Limb (tissue), 2 donors: ENCODE measurements around the gene RALA.
A peak's percentile ranks its signal among the peaks of the same experiment; 100 is the strongest.
"Not testable (repeated sequence)": the region's sequence is repeated elsewhere in the genome, so short reads cannot be mapped to it uniquely, and the experiment has no call there.

Source experiments
- DNase-seq, 2 donors: peaks; one replicate each; pipeline ENCODE4 v3.0.0-alpha.2; 2016; ENCODE audit errors: extremely low spot score in 2 of 2

RALA gene

DNA sequence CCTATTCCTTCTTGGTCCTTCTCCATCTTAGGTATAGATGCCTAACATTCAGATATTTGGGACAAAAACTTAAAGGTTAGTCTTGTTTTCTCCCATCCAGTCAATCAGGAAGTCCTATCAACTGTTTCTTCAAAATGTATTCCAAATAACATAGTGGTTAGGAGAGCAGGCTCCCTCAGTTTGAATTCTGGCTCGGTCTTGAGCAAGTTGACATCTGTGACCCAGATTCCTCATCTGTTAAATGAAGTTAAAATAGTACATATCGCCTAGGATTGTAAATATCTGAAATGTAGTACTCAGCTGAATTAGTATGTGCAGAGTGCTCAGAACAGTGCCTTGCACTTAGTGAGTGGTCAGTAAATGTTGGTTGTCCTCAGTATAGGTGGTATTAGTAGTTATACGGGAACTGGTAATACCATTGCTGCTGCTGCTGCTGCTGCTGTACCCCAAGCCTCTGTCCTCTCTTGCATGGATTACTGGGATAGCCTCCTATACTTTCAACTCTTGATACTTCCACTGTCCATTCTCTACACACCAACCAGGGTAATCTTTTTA, 58.6 kb downstream of the RALA start:
- DNase-seq, result no peak

DNA sequence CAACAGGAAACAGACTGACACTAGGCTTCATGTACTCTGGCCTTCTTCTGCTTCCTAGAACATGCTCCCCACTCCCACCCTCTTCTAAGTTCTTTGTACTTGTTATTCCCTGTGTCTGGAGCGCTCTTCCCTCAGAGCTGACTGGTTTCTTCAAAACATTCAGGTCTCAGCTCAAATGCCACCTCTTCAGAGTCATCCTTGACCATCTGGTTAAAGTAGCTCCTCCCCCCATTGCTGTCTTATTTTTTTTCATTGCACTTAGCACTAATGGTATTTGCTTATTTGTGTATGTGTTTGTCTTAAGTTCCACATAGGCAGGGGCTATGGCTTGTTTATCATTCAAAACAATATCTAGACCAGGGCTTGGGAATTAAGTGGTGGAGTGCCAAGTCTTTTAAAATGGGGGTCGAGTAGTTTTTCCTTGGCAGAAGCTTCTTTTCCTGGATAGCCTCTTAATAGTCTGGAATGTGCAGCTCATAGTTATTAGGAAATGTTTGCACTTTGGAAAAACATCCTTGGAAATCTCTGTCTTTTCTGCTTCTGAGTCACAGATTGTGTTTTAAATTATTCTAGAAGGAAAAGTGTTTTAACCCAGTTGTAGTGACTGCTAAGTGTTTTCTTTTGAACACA, 60.0 kb downstream of the RALA start:
- peak in 1 of 2 donors; percentile 21 for DNase-seq

- DNase-seq, result peak in 1 of 2 donors; percentile 19
Observed at GRCh38 chr7:39686261-39686924, 63.0 kb downstream of the RALA start.

DNA sequence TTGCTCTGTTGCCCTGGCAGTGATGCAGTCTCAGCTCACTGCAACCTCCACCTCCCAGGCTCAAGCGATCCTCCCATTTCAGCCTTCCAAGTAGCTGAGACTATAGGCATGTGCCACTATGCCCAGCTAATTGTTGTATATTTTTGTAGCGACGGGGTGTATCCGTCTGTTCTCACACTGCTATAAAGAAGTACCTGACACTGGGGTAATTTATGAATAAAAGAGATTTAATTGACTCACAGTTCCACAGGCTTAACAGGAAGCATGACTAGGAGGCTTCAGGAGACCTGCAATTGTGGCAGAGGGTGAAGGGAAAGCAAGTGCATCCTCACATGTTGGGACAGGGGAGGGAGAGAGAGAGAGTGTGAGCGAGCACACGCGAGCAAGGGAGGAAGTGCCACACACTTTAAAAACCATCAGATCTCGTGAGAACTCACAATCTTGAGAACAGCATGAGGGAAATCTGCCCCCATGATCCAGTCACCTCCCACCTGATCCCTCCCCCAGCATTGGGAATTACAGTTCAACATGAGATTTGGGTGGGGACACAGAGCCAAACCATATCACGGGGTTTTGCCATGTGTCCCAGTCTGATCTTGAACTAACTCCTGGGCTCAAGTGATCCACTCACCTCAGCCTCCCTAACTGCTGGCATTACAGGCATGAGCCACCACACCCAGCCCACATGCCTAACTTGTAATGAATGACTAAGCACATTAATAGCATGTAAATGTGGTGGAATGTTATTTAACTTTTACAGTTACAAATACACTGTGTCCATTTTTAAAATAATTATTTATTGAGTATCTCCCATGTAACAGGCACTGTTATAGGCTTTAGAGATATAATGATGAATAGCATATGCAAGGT, 65.5 kb downstream of the RALA start:
- DNase-seq, result no peak

- no peak for DNase-seq
Observed at GRCh38 chr7:39691821-39692220, 68.4 kb downstream of the RALA start.

- DNase-seq, result not testable (repeated sequence)
Observed at GRCh38 chr7:39693086-39693485, 69.7 kb downstream of the RALA start.

DNA sequence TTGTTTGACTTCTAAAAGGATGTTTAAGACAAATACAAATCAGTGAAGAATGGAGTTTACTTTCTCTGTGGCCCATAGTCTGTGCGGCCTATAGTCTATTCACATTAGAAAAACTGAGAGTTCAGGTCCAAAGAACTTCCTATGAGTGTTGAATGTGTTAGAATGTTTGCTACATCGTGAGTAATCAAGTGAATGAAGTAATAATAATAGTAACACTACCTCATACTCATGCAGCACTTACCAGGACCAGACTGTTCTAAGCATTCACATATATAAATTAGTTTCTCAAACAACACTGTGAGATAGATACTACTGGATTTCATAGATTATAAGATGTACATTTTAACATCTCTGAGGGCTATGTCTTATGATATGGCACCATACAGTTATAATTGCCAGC, 70.4 kb downstream of the RALA start:
- DNase-seq, result no peak

DNA sequence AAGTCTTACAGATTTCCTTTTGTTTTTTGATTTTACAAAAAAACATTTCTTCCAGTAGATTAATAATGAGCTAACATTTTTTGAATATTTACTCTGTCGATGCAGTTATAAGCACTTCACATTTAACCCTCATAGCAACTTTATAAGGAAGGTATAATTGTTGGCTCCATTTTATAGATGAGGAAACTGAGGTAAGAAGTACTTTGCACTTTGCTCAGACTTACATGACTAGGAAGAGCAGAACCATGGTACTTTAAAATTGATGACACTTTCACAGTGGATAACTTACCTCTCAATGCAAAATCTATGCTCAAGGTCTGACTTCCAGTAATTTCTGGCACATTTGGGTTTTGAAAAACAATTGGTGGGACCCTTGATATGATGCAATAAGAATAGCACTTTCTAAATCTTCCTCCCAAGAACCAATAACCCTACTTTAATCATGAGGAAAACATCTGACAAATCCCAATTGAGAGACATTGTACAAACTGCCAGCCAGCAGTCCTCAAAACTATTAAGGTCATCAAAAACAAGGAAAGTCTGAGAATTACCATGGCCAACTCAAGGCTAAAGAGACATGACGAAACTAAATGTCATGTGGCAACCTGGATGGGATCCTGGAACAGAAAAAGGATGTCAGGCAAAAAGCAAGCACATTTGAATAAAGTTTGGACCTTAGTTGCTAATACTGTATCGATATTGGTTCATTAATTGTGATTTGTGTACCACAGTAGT, 72.6 kb downstream of the RALA start:
- no peak for DNase-seq

DNA sequence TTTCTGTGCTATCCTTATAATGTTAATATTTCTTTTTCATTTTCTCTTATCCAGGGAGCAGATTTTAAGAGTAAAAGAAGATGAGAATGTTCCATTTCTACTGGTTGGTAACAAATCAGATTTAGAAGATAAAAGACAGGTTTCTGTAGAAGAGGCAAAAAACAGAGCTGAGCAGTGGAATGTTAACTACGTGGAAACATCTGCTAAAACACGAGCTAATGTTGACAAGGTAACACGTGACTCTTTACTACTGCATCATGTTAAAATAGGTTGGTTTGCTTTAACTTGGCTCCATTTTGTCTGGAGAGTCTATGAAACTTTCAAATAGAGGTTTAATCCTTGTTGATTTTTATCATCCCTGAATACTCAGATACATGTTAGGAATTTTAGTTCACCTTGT, 73.3 kb downstream of the RALA start:
- no peak for DNase-seq

DNA sequence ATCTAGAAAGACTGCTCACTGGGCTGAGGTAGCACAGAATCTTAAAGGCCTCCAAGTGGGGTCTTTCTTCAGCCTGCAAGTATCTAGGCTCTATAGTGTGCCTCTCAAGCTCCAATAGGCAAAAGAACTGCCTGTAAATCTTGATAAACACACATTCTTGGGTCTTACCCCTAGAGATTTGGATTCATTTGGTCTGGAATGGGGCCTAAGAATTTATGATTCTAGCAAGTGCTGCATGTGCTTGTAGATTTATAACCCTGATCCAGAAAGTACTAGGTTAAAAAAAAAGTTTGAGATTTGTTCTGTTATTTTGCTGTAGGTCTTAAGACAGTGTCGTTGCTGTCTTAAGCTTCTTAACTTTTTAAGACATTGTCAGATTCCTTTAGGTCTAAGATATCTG, 74.1 kb downstream of the RALA start:
- no peak for DNase-seq

DNA sequence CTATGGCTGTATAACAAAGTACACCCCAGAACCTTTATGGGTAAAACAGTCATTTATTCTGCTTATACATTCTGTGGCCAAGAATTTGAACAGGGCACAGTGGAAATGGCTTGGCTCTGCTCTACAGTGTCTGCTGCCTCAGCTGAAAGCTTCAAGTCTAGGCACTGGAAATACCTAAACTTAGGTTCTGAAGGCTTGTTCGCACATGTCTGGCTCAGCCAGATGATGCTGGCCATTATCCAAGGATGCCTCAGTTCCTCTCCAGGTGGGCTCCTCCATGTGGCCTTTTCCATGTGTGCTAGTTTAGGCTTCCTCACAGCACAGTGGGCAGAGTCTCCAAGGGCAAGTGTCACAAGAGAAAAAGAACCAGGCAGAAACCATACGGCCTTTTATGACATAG, 76.8 kb downstream of the RALA start:
- DNase-seq, result no peak

- no peak for DNase-seq
Observed at GRCh38 chr7:39700932-39701331, 77.6 kb downstream of the RALA start.

DNA sequence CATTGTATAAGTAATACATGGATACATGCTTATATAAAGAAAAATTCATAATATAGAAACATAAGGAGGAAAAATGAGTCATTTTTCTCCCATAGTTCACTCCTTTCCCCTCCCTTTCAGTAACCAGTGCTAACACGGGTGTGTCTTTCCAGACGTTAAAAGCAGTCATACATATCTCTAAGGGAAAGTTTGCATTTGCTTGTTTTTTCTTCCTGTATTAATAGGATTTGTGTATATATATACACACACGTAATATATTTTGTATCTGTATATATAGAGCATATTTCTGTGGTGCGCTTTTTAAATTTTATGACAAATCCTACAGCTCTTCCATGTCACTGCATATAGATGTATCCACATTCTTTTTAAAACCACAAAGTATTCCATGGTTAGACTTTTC, 78.8 kb downstream of the RALA start:
- DNase-seq, result no peak

DNA sequence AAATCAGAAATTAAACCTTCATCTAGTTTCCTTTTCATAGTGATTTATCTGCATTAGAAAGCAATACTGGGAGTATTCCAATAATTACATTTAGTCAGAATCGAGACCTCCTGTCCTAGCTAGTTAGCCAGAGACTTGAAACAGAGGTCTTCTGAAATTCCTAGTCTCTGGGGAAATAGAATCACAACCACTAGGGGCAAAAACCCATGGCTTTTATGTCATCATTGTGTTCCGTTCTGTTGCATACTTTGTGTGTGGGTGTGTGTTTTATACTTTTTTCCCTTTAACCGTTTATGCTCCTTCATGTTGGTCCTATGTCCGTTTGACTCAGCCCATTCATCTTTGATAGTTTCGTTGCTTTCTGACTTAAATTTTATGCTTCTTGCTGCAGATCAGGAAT, 79.8 kb downstream of the RALA start:
- no peak for DNase-seq

DNA sequence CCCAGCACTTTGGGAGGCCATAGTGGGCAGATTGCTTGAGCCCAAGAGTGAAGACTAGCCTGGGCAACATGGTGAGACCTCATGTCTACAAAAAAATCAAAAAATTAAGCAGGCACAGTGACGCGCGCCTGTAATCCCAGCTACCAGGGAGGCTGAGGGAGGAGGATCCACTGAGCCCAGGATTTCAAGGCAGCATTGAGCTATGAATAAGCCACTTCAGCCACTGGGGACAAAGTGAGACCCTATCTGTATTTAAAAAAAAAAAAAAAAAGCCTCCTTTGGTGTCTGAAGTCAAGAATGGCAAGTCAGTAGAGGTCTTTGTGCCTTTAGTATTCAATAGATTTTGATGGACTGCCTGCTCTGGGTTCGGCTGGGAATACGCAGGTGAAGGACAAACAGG, 85.7 kb downstream of the RALA start:
- DNase-seq, result no peak

DNA sequence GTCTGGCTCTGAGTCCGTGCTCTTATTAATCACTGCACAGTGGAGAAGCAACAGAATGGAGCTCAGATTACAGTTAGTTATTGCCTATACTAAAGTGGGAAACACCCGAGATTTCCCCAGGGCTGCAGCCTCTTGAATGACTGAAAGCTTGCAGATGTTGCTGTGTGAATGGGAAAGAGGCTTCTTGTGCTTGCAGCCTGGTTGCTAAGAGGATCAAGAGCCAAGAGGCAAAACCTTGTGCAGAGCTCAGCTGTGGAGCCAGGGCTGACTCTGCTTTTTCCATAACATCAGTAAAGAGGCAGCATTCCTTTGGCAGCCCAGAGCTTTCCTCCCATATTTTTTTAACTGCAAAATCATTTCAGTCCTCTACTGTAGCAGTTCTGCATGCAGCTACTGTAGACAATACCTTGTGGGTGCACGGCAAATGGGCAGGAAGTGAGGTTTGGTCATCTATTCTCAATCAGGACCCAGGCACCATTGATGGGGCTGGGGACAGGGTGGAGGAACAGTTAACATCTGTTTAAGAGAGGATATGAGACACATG, 86.5 kb downstream of the RALA start:
- DNase-seq, result peak; percentile 79 to 96

DNA sequence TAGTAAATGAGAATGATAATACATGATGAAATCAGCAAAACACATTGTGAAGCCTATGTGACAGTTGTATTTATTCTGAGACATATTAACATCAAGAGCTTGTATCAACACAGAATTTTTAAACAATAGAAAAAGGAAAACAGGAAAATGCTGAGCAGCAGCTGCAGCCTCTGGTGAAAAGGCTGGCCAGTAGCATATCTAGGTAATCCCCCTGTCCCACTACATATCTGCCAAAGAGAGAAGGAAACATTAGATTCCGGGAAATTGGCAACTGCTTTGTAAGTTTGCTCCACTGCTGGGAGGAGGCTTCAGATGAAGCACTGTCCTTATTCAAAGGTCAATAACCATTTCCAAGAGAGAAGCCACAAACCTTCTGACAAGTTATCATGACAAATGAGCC, 89.4 kb downstream of the RALA start:
- no peak for DNase-seq

DNA sequence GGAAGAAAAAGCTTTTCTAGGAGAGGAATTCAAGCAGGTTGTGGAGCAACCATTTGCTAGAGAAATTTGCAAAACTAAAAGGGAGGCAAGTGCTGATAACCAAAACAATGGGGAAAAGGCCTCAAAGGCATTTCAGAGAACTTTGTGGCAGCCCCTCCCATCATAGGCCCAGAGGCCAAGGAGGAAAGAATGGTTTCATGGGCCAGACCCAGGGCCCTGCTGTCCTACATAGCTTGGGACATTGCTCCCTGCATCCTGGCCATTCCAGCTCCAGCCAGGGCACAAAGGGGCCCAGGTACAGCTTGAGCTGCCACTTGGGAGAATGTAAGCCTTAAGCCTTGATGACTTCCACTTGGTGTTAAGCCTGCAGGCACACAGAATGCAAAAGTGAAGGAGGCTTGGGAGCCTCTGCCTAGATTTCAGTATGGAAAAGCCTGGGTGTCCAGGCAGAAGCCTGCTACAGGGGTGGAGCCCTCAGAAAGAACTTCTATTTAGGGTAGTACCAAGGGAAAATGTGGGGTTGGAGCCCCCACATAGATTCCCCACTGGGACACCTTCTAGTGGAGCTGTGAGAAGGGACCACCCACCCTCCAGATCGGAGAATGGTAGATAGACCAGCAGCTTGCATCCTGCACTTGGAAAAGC, 91.2 kb downstream of the RALA start:
- DNase-seq, result no peak

DNA sequence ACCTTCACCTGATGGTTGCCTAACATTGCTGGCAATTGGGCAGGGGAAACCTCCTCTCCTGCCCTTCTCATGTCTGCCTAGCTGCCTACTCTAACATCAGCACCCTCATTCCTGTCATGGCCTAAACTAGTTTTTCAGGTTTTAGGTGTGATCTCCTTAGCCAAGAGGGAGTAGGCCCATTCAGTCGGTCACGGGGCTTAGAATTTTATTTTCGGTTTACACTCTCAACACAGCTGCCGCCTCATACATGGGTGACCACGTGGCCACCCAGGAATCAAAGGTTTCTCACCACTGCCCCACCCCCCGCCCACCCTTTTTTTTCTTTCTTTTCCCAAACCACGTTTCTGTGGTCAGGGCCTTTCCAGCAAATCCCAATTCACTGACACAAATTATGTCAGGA, 97.2 kb downstream of the RALA start:
- DNase-seq, result no peak

GRCh38 chr7:39721345-39721744, 98.0 kb downstream of the RALA start:
- DNase-seq, result no peak
